Measurements from ENCODE around the gene ZSCAN9. TPM values are rescaled to one million over a fixed set of nuclear protein-coding genes. Genes with fewer than 3 reads are reported as not detected.

Gene ZSCAN9
- total and polyA plus RNA-seq, 9 of the 15 experiments (the other 6 are each of a cell fraction or from before 2014, with no cell fraction given), result 18.8 to 48.9 (median 28.7) TPM

GRCh38 chr6:28225056-28225834 lies at the start of gene ZSCAN9 (continued):
- TF ChIP-seq ZNF384 (IDR thresholded peaks at IDR 0.05; ENCODE audit: low read depth, low read length) (peak; percentile 19; the same call in 1 of the 2 replicates), POLR2A (conservative IDR thresholded peaks at IDR 0.05) (peak; percentile 91), NRF1 (conservative IDR thresholded peaks at IDR 0.05 in 1 of 2, IDR thresholded peaks at IDR 0.05 in 1 of 2) (no peak; a peak in 2 of 4 replicates), BHLHE40 (IDR thresholded peaks at IDR 0.05; ENCODE audit: low read length) (peak; percentile 95), NCOA1 (IDR thresholded peaks at IDR 0.05; ENCODE audit: low read depth) (peak; percentile 97), GABPB2 (CRISPR knock-in tag; conservative IDR thresholded peaks at IDR 0.05) (no peak), ZNF354B (CRISPR knock-in tag; IDR thresholded peaks at IDR 0.05) (no peak), PTBP1 (IDR thresholded peaks at IDR 0.05; ENCODE audit: low read depth, low read length) (no peak), MTF1 (CRISPR knock-in tag; IDR thresholded peaks at IDR 0.05; ENCODE audit: borderline replicate concordance) (no peak), ZNF175 (CRISPR knock-in tag; IDR thresholded peaks at IDR 0.05; ENCODE audit: low read depth) (no peak; the same call in 1 of the 2 replicates), TSHZ1 (CRISPR knock-in tag; IDR thresholded peaks at IDR 0.05) (no peak), ZKSCAN3 (CRISPR knock-in tag; IDR thresholded peaks at IDR 0.05) (no peak), ETS2 (tag; IDR thresholded peaks at IDR 0.05; ENCODE audit: borderline replicate concordance, poor library complexity, severe bottlenecking) (no peak)
- TF ChIP-seq, protein P1, sequence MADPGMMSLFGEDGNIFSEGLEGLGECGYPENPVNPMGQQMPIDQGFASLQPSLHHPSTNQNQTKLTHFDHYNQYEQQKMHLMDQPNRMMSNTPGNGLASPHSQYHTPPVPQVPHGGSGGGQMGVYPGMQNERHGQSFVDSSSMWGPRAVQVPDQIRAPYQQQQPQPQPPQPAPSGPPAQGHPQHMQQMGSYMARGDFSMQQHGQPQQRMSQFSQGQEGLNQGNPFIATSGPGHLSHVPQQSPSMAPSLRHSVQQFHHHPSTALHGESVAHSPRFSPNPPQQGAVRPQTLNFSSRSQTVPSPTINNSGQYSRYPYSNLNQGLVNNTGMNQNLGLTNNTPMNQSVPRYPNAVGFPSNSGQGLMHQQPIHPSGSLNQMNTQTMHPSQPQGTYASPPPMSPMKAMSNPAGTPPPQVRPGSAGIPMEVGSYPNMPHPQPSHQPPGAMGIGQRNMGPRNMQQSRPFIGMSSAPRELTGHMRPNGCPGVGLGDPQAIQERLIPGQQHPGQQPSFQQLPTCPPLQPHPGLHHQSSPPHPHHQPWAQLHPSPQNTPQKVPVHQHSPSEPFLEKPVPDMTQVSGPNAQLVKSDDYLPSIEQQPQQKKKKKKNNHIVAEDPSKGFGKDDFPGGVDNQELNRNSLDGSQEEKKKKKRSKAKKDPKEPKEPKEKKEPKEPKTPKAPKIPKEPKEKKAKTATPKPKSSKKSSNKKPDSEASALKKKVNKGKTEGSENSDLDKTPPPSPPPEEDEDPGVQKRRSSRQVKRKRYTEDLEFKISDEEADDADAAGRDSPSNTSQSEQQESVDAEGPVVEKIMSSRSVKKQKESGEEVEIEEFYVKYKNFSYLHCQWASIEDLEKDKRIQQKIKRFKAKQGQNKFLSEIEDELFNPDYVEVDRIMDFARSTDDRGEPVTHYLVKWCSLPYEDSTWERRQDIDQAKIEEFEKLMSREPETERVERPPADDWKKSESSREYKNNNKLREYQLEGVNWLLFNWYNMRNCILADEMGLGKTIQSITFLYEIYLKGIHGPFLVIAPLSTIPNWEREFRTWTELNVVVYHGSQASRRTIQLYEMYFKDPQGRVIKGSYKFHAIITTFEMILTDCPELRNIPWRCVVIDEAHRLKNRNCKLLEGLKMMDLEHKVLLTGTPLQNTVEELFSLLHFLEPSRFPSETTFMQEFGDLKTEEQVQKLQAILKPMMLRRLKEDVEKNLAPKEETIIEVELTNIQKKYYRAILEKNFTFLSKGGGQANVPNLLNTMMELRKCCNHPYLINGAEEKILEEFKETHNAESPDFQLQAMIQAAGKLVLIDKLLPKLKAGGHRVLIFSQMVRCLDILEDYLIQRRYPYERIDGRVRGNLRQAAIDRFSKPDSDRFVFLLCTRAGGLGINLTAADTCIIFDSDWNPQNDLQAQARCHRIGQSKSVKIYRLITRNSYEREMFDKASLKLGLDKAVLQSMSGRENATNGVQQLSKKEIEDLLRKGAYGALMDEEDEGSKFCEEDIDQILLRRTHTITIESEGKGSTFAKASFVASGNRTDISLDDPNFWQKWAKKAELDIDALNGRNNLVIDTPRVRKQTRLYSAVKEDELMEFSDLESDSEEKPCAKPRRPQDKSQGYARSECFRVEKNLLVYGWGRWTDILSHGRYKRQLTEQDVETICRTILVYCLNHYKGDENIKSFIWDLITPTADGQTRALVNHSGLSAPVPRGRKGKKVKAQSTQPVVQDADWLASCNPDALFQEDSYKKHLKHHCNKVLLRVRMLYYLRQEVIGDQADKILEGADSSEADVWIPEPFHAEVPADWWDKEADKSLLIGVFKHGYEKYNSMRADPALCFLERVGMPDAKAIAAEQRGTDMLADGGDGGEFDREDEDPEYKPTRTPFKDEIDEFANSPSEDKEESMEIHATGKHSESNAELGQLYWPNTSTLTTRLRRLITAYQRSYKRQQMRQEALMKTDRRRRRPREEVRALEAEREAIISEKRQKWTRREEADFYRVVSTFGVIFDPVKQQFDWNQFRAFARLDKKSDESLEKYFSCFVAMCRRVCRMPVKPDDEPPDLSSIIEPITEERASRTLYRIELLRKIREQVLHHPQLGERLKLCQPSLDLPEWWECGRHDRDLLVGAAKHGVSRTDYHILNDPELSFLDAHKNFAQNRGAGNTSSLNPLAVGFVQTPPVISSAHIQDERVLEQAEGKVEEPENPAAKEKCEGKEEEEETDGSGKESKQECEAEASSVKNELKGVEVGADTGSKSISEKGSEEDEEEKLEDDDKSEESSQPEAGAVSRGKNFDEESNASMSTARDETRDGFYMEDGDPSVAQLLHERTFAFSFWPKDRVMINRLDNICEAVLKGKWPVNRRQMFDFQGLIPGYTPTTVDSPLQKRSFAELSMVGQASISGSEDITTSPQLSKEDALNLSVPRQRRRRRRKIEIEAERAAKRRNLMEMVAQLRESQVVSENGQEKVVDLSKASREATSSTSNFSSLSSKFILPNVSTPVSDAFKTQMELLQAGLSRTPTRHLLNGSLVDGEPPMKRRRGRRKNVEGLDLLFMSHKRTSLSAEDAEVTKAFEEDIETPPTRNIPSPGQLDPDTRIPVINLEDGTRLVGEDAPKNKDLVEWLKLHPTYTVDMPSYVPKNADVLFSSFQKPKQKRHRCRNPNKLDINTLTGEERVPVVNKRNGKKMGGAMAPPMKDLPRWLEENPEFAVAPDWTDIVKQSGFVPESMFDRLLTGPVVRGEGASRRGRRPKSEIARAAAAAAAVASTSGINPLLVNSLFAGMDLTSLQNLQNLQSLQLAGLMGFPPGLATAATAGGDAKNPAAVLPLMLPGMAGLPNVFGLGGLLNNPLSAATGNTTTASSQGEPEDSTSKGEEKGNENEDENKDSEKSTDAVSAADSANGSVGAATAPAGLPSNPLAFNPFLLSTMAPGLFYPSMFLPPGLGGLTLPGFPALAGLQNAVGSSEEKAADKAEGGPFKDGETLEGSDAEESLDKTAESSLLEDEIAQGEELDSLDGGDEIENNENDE (IDR thresholded peaks at IDR 0.05; ENCODE audit: low read depth, low read length), result no peak

Data from K562 (cell line).